ENCODE data around the gene FFAR1. TPM values are rescaled to one million over a fixed set of nuclear protein-coding genes. Genes with fewer than 3 reads are reported as not detected.

Gene FFAR1
- total RNA-seq, 2 donors from 2014 or later = not detected

GRCh38 chr19:35337097-35337983 lies 10.4 kb upstream of the FFAR1 start:
- DNase-seq = no peak
- no peak for ATAC-seq
- intact Hi-C loops (cut with DNase I) = no loop called here

DNA sequence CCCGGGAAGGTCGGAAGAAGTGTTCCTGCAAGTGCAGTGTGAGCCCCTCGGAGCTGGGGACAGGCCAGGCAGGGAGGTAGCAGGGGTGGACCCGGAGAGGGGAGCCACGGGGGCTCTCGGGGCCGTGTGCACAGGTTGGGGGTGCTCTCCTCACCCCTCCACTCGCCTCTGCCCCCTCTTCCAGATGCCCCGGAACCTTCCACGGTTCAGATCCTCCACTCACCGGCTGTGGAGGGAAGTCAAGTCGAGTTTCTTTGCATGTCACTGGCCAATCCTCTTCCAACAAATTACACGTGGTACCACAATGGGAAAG lies 9.8 kb upstream of the FFAR1 start:
- DNase-seq (no peak), ATAC-seq (no peak)
- intact Hi-C loops (cut with DNase I) = no loop called here

- intact Hi-C loops (cut with DNase I) = no loop called here
- DNase-seq (no peak), ATAC-seq (no peak)
Observed at GRCh38 chr19:35340431-35340830, 7.3 kb upstream of the FFAR1 start.

- DNase-seq = no peak
- intact Hi-C loops (cut with DNase I) = no loop called here
- ATAC-seq = no peak
Observed at GRCh38 chr19:35341006-35341405, 6.7 kb upstream of the FFAR1 start.

DNA sequence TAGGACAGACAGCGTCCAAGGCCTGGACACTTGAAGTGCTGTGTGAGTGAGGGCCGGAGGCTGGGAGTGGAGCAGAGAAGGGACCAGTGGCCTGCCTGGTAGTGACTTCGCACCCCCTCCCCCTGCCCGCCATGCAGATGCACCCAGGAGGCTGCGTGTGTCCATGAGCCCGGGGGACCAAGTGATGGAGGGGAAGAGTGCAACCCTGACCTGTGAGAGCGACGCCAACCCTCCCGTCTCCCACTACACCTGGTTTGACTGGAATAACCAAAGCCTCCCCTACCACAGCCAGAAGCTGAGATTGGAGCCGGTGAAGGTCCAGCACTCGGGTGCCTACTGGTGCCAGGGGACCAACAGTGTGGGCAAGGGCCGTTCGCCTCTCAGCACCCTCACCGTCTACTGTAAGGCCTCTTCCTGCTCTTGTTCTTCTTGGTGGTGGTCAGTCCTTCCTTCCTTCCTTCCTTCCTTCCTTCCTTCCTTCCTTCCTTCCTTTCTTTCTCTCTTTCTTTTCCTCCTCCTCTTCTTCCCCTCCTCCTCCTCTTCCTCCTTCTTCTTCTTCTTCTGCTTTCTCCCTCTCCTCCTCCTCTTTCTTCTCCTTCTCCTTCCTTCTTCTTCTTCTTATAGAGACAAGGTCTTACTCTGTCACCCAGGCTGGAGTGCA lies 6.0 kb upstream of the FFAR1 start:
- DNase-seq = no peak
- no peak for ATAC-seq
- intact Hi-C loops (cut with DNase I) = no loop called here

DNA sequence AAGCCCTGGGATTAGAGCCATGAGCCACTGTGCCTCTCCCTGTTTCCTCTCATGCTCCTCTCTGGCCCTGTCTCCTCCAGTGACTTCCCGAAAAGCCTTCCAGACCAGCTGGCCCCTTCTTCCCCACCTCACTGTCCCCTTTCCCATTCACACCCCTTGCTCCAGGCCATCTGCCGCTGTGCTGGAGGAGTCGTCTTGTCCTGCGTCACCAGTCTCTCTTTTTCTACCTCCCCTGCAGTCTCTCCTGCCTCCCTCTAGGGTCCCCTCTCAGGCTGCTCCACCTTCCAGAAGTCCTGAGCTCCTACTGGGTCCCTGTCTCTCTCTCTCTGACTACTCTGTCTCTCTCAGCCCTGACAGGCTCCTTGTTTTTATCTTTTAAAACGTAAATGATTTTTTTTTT lies 5.3 kb upstream of the FFAR1 start:
- DNase-seq (no peak), ATAC-seq (no peak)
- intact Hi-C loops (cut with DNase I) = no loop called here

GRCh38 chr19:35344511-35345031 lies 3.1 kb upstream of the FFAR1 start:
- intact Hi-C loops (cut with DNase I) = no loop called here
- no peak for ATAC-seq
- DNase-seq = no peak

- ATAC-seq (no peak), DNase-seq (no peak)
- intact Hi-C loops (cut with DNase I) = no loop called here
Observed at GRCh38 chr19:35345671-35346111, 2.0 kb upstream of the FFAR1 start.

- ATAC-seq (no peak), DNase-seq (no peak)
- intact Hi-C loops (cut with DNase I) = no loop called here
Observed at GRCh38 chr19:35346193-35347052, 1.3 kb upstream of the FFAR1 start.

DNA sequence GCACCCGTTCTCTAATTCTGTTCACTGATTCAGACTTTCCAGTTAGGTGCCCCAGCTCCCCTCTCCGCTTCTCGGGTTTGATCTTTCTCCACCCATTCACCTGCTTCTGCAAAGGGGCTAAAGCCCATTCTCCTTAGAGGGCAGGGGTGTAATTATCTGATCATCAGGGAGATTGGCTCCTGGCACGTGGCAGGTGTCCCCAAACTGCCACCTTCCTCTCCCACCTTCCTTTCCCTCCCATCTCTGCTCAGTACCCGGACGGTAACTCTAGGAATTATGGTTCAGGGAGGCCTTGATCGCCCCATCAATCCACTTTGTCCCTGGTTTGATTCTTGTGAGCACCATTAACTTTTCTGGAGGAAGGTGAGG lies 212 bp downstream of the FFAR1 start:
- ATAC-seq = no peak
- no peak for DNase-seq
- intact Hi-C loops (cut with DNase I) = no loop called here

GRCh38 chr19:35348911-35349611 lies 1.4 kb downstream of the FFAR1 start:
- ATAC-seq (no peak), DNase-seq (no peak)
- intact Hi-C loops (cut with DNase I) = no loop called here

DNA sequence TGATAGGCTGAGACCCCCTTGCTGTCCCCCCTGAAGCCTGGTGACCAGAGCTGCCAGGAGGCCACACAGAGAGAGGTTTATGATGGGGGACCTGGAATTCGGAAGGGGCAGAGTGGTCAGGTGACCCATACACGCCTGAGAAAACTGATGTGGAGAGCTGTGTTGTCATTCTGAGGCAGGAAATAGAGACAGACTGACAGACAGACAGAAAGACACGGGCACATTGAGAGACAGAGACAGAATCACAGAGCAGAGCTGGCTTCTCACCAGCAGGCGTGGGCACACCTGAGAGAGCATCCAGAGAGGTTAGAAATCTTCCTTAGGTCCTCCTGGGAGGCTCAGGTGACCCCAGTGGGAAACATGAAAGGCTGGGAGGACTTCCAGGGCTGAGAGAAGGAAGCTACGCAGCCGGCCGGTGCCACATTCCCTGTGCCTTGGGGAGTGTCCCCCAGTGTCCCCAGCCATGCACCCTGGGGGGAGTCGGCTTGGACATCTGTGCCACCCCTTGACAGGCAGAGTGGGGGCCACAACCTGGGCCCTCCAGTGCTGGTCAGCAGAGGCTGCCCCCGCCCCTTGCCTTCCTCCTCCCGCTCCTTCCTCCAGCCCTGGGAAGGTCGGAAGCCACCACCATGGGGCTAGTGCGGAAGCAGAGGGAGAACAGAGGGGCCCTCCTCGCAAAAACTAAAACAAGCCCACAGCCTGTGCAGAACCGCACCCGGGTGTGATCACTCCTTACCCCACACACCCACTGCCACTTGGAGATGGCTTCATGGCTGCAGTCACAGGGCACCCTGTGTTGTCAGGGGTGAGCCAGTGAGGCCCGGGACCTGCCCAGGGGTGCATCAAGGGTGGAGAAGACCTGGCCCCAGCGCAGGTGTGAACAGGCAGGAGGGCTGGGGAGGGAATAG lies 2.2 kb downstream of the FFAR1 start:
- no peak for DNase-seq
- intact Hi-C loops (cut with DNase I) = loop anchor here in 1 of 2 donors (5.0 kb wide), 1 partner anchor 122 kb away; no protein-coding TSS in a partner anchor
- no peak for ATAC-seq

DNA sequence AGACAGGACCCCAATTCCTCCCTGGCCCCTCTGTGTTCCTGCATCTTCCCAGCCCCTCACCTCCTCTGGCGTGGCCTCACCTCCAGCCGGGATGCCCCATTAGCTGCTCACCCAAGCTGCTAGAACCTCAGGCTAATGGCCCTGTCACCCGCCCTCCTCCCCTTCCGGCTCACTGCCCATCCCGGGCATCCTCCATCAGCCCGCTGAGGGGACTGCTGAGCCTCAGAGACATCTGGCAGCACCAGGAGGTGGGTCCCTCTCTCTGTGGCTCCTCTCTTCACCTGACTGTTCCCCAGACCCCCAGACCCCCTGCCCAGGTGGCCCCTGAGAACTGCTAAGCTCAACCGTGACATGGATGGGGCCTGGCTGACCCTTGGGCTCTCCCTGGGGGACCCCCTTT lies 2.9 kb downstream of the FFAR1 start:
- intact Hi-C loops (cut with DNase I) = loop anchor here in 1 of 2 donors (5.0 kb wide), 1 partner anchor 122 kb away; no protein-coding TSS in a partner anchor
- DNase-seq = no peak
- no peak for ATAC-seq

GRCh38 chr19:35351411-35352176 lies 3.9 kb downstream of the FFAR1 start:
- ATAC-seq (no peak), DNase-seq (no peak)
- intact Hi-C loops (cut with DNase I) = loop anchor here (1.0 to 5.0 kb wide), 2 partner anchors 121 to 144 kb away; no protein-coding TSS in a partner anchor

GRCh38 chr19:35352177-35352447 lies 4.4 kb downstream of the FFAR1 start:
- no peak for DNase-seq
- intact Hi-C loops (cut with DNase I) = loop anchor here (1.0 to 5.0 kb wide), 2 partner anchors 120 to 143 kb away; no protein-coding TSS in a partner anchor
- ATAC-seq = no peak

GRCh38 chr19:35352448-35353304 lies 5.0 kb downstream of the FFAR1 start:
- intact Hi-C loops (cut with DNase I) = loop anchor here (1.0 to 5.0 kb wide), 2 partner anchors 120 to 143 kb away; no protein-coding TSS in a partner anchor
- peak; percentile 75 to 76 for ATAC-seq
- peak; percentile 71 for DNase-seq
